ENCODE data around the gene NMB.
"Not testable (repeated sequence)": the region's sequence is repeated elsewhere in the genome, so short reads cannot be mapped to it uniquely, and the experiment has no call there.

The NMB gene

GRCh38 chr15:84654689-84655453 lies 3.1 kb downstream of the NMB start:
- DNase-seq, result peak; percentile 82

DNA sequence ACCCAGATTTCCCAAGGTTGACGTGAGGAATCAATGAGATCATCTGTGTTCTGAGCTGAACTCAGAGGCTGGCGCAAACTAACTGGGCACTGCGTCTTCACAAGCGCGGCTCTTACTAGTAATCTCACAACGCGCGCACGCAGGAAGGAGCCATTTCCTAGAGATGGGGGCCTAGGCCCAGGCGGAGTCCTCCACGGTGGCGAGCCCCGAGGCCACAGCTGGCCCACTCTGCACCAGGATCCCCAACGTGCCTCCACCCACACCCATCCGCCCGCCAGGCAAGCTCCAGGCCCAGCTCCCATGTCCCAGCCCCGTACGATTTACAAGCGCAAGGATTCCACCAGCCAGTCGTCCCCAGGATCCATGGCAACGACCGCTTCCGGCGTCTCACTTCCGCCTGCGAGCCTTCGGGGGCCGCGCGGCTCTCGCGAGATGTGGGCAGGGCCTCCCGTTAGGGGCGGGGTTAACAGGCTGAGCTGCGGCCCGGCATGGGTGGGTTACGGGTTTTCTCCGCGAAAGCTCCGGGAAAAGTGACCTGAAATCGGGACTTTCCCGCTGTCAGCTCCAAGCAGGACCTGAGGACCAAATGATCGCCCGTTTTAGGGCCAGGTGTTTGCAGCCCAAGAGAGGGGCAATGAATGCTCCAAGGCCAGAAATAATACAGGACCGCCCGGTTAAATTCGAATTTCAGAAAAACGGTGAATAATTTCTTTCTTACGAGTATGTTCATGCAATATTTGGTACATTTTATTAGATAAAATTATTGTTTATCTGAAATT lies 3.9 kb downstream of the NMB start, which contains the start of gene WDR73:
Gene WDR73, minus strand, starts transcription at position 374 of the 779 bp plus-strand sequence. Its CDS starts 9 bp downstream, at position 365.
- peak; percentile 94 for DNase-seq

DNA sequence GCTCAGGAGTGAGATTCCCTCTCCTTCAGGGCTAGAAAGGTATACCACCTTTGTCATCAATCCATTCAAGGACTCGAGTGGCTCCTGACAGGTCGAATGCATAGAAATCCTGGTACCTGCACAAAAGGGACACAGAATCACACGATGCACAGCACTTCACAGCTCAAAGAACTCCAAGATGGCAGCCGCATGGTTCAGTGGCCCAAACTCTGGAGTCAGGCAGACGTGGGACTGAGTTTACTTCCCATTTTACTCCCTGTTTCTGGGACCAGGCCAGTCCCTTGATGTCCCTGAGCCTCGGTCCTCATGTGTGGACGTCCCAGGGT lies 4.5 kb downstream of the NMB start:
- DNase-seq, result no peak

DNA sequence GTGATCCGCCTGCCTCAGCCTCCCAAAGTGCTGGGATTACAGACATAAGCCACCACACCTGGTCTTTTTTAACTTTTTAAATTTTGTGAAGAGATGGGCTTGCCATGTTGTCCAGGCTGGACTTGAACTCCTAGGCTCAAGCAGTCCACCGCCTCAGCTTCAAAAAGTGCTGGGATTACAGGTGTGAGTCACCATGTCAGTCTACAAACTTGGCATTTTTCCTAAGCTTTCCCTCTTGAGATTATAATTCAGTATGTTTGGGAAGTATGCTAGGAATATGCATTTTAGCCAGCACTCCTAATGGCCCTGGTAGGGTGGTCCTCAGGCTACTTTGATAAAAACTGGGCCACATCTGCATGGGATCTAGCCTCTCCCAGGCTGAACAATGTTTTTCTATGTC lies 8.3 kb downstream of the NMB start:
- no peak for DNase-seq

GRCh38 chr15:84648539-84648938 lies 9.5 kb downstream of the NMB start:
- no peak for DNase-seq

GRCh38 chr15:84647726-84648125 lies 10.3 kb downstream of the NMB start:
- no peak for DNase-seq

- DNase-seq, result no peak
These were observed 12.0 kb downstream of the NMB start for GRCh38 chr15:84645997-84646396.

GRCh38 chr15:84645496-84645895 lies 12.5 kb downstream of the NMB start:
- no peak for DNase-seq

- no peak for DNase-seq
These were observed 14.2 kb downstream of the NMB start for GRCh38 chr15:84643838-84644237.

- DNase-seq, result not testable (repeated sequence)
These were observed 15.4 kb downstream of the NMB start for GRCh38 chr15:84642640-84643039.

GRCh38 chr15:84641871-84642270 lies 16.1 kb downstream of the NMB start:
- not testable (repeated sequence) for DNase-seq

GRCh38 chr15:84638103-84638502 lies 19.9 kb downstream of the NMB start:
- no peak for DNase-seq

DNA sequence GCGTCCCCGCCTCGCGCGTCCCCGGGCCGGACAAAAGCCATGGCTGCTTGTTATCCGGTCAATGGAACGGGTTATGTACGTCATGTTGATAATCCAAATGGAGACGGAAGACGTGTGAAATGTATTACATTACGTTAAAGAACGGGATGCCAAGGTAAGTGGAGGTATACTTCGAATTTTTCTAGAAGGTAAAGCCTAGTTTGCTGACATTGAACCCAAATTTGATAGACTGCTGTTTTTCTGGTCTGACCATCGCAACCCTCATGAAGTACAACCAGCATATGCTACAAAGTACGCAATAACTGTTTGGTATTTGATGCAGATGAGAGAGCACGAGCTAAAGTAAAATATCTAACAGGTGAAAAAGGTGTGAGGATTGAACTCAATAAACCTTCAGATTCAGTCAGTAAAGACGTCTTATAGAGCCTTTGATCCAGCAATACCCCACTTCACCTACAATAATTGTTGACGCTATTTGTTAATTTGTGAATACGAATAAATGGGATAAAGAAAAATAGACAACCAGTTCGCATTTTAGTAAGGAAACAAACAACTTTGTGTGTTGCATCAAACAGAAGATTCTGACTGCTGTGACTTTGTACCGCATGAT lies 23.7 kb downstream of the NMB start:
- no peak for DNase-seq

GRCh38 chr15:84633311-84634227 lies 24.4 kb downstream of the NMB start:
- peak; percentile 69 for DNase-seq

DNA sequence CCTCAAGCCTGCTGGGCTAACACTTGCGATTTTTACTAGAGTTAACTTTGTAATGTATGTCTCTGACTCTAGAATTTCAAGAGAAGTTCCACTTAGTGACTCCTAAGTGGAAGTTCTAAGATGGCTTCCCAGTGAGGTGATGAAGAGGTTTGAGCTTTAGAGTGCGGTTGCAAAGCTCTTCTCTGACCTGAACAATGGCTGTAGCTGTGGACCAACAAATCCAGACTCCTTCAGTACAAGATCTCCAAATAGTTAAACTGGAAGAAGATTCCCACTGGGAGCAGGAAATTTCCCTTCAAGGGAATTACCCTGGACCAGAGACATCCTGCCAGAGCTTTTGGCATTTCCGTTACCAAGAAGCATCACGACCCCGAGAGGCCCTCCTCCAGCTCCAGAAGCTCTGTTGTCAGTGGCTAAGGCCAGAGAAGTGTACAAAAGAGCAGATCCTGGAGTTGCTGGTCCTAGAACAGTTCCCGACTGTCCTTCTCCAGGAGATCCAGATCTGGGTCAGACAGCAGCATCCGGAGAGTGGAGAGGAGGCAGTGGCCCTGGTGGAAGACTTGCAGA lies 26.2 kb downstream of the NMB start:
- DNase-seq, result no peak

- DNase-seq, result no peak
These were observed 29.0 kb downstream of the NMB start for GRCh38 chr15:84629033-84629432.

- DNase-seq, result no peak
These were observed 32.9 kb downstream of the NMB start for GRCh38 chr15:84625123-84625522.

DNA sequence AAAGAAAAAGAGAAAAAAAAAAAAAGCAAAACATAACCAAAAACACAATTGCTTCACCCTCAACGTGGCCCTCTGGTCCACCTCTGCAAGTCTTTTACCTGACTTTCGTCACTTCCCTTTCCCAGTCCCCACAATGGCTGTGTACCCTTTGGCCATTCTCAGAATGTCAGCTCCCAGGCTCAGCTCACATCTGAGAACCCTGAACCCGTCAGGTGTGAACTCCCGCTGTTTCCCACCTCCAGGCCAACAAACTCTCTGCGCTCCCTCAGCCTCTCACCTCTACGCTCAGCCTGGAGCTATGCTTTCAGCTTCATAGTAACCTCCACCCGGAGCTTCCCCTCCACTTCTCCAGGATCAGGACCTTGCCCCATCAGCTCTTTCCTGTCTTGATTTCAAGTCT lies 33.6 kb downstream of the NMB start:
- DNase-seq, result no peak

DNA sequence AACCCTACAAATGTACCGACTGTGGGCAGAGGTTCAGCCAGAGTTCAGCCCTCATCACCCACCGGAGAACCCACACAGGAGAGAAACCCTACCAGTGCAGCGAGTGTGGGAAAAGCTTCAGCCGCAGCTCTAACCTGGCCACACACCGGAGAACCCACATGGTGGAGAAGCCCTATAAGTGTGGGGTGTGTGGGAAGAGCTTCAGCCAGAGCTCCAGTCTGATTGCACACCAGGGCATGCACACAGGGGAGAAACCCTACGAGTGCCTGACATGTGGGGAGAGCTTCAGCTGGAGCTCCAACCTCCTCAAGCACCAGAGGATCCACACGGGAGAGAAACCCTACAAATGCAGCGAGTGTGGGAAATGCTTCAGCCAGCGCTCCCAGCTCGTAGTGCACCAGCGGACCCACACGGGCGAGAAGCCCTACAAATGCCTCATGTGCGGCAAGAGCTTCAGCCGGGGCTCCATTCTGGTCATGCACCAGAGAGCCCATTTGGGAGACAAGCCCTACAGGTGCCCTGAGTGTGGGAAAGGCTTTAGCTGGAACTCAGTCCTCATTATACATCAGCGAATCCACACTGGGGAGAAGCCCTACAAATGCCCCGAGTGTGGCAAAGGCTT lies 36.5 kb downstream of the NMB start:
- DNase-seq, result no peak

DNA sequence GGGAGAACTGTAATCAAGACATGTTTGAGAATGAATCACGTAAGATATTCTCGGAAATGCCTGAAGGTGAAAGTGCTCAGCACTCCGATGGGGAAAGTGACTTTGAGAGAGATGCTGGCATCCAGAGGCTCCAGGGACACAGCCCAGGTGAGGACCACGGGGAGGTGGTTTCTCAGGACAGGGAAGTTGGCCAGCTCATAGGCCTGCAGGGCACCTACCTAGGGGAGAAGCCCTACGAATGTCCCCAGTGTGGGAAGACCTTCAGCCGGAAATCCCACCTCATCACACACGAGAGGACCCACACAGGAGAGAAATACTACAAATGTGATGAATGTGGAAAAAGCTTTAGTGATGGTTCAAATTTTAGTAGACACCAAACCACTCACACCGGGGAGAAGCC lies 37.4 kb downstream of the NMB start:
- no peak for DNase-seq

DNA sequence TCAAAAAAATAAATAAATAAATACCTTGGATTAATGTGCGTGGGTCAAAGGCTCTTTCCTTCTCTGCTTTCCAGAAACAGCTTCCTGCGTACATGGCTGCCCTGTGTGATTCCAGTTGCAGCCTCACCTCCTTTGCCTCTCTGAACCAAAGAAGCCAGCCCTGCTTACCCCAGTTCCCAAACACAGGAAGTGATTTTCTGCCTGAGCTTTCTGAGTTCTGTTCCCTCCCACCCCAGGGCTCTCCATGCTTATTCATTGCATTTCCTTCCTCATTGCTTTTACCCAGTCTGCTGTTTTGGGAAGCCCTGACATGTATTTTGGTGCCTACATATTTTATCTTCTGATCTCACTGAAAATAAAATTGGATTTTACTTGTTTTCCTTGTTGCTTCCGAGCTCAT lies 41.8 kb downstream of the NMB start:
- DNase-seq, result no peak

DNA sequence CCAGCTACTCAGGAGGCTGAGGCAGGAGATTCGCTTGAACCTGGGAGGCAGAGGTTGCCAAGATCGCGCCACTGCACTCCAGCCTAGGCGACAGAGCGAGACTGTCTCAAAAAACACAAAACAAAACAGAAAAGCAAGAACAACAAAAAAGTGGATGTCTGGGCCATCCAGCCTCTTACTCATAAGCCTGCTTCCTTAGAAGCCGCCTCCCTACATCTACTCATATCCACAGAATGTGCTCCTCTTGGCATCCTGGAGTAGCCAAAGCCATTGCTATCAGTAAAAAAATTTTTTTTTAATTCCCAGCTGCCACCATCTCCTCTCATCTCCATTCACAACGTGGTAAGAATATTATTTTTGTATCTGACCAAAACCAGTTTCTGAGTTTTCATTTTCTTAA lies 46.4 kb downstream of the NMB start:
- DNase-seq, result no peak

Data from fibroblast of skin of abdomen (primary cell).